Vagina (tissue), 2 donors: ENCODE measurements around the gene GNG8.
A peak's percentile ranks its signal among the peaks of the same experiment; 100 is the strongest.

Experiments used
- POLR2AphosphoS5 ChIP-seq, 2 donors: sonication (generic); formaldehyde crosslinking; IDR thresholded peaks; one replicate each; pipeline ENCODE4 v1.9.0; 2017; ENCODE audit warnings: antibody characterized with exemption in 2 of 2, mild to moderate bottlenecking in 2 of 2, low read depth in 1 of 2; ENCODE audit not compliant: insufficient read depth in 1 of 2
- TF ChIP-seq, protein P1 (sequence below), 3 experiments: fragments of 450-650 bp in 2 of 3; fragments of 200-600 bp in 1 of 3; sonication (generic) in 1 of 3; IDR thresholded peaks; one replicate each; pipeline ENCODE4 v1.5.1; 2017 to 2019; ENCODE audit warnings: antibody characterized with exemption in 3 of 3, mild to moderate bottlenecking in 2 of 3, moderate library complexity in 2 of 3

DNA sequence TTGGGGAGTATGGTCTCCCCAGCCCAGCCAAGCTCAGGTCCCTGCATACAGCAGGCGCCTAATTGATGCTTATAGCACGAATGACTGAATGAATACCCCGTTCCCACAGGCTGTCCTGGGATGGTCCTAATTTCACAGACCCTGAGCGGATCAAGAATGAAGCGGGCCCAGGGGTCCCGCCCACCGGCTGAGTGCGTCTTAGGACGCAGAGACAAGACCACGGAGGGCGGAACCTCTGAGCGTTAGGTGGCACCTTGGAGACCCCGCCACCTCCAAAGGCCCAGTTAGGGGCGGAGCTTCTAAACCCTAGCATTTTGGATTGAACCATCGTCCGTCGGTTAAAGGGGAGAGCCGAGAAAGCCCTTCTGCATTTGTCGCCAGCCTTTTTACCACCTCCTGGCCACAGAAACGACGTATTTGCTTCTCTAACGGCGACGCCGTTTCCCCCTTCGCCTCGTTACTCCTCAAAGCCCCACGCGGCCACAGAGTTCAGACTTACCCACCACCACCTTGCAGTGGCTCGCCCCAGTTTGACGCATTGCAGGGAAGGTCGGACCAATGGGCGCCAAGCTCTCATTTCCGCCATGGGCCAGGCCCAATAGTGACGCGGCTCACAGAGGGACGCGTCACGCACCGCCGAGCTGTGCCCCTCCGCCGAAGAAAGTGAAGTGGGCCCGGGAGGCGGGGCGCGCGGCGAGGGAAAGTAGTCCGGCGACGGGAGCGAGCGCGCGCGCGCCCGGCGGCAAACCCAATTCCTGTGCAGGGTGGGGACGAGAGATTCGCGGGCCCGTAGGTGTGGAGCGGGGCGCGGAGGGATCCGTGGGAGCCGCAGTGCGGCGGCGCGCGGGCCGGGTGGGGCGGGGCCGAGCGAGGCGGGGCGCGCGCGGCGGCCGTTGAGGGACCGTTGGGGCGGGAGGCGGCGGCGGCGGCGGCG is 35.4 kb downstream of the GNG8 start:
- TF ChIP-seq, protein P1, sequence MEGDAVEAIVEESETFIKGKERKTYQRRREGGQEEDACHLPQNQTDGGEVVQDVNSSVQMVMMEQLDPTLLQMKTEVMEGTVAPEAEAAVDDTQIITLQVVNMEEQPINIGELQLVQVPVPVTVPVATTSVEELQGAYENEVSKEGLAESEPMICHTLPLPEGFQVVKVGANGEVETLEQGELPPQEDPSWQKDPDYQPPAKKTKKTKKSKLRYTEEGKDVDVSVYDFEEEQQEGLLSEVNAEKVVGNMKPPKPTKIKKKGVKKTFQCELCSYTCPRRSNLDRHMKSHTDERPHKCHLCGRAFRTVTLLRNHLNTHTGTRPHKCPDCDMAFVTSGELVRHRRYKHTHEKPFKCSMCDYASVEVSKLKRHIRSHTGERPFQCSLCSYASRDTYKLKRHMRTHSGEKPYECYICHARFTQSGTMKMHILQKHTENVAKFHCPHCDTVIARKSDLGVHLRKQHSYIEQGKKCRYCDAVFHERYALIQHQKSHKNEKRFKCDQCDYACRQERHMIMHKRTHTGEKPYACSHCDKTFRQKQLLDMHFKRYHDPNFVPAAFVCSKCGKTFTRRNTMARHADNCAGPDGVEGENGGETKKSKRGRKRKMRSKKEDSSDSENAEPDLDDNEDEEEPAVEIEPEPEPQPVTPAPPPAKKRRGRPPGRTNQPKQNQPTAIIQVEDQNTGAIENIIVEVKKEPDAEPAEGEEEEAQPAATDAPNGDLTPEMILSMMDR (IDR thresholded peaks at IDR 0.05) = no peak
- peak; percentile 86 to 92 for TF ChIP-seq POLR2AphosphoS5 (IDR thresholded peaks at IDR 0.05; ENCODE audit: insufficient read depth in 1 of 2, low read depth in 1 of 2)
